Raji (cell line): ENCODE data around the gene PNLIP.

Source experiments
- POLR2A ChIP-seq: IDR thresholded peaks from 2 replicates; pipeline ENCODE4 v1.6.1; 2011; ENCODE audit warnings: low read depth, low read length, control low read depth; ENCODE audit not compliant: insufficient read depth

PNLIP gene

GRCh38 chr10:116545756-116546155 lies at the start of gene PNLIP:
Gene PNLIP (plus strand): TSS chr10:116545931. CDS start chr10:116546093, 162 bp downstream.
- no peak for TF ChIP-seq POLR2A

- TF ChIP-seq POLR2A, result no peak
These were observed 40.9 kb upstream of the PNLIP start for GRCh38 chr10:116504786-116505185.

GRCh38 chr10:116510565-116510964 lies 35.2 kb upstream of the PNLIP start:
- no peak for TF ChIP-seq POLR2A

GRCh38 chr10:116511365-116511764 lies 34.4 kb upstream of the PNLIP start:
- TF ChIP-seq POLR2A, result no peak

- TF ChIP-seq POLR2A, result no peak
These were observed 24.1 kb upstream of the PNLIP start for GRCh38 chr10:116521424-116522290.

GRCh38 chr10:116522803-116523381 lies 22.8 kb upstream of the PNLIP start:
- TF ChIP-seq POLR2A, result no peak

GRCh38 chr10:116524736-116525135 lies 21.0 kb upstream of the PNLIP start:
- no peak for TF ChIP-seq POLR2A

GRCh38 chr10:116526219-116526618 lies 19.5 kb upstream of the PNLIP start:
- no peak for TF ChIP-seq POLR2A

- no peak for TF ChIP-seq POLR2A
These were observed 8.9 kb upstream of the PNLIP start for GRCh38 chr10:116536810-116537209.

GRCh38 chr10:116538456-116538855 lies 7.3 kb upstream of the PNLIP start:
- no peak for TF ChIP-seq POLR2A

GRCh38 chr10:116538992-116539391 lies 6.7 kb upstream of the PNLIP start:
- no peak for TF ChIP-seq POLR2A

- TF ChIP-seq POLR2A, result no peak
These were observed 4.9 kb upstream of the PNLIP start for GRCh38 chr10:116540814-116541213.

- no peak for TF ChIP-seq POLR2A
These were observed 3.6 kb upstream of the PNLIP start for GRCh38 chr10:116542007-116542677.

GRCh38 chr10:116545122-116545521 lies 609 bp upstream of the PNLIP start:
- TF ChIP-seq POLR2A, result no peak

- no peak for TF ChIP-seq POLR2A
These were observed 2.6 kb downstream of the PNLIP start for GRCh38 chr10:116548301-116548700.
